Thyroid gland (tissue), 4 donors: Measurements from ENCODE around the gene CGN. TPM values are rescaled to one million over a fixed set of nuclear protein-coding genes. Genes with fewer than 3 reads are reported as not detected.
A peak's percentile ranks its signal among the peaks of the same experiment; 100 is the strongest.
"Not testable (repeated sequence)": the region's sequence is repeated elsewhere in the genome, so short reads cannot be mapped to it uniquely, and the experiment has no call there.

ENCODE experiments used
- DNase-seq, 2 donors: peaks; one replicate each; pipeline ENCODE4 v3.0.0-alpha.2; 2019
- H3K27ac ChIP-seq, 3 donors: fragments of 200-600 bp; sonication (generic); 1 replicate in 2 of 3; 2 replicates in 1 of 3; pipeline ENCODE4 v1.5.1; 2016 to 2019; ENCODE audit warnings: mild to moderate bottlenecking in 1 of 3, moderate library complexity in 1 of 3
- H3K27me3 ChIP-seq: fragments of 200-600 bp; sonication (generic); one replicate; pipeline ENCODE4 v1.5.1; 2019
- H3K36me3 ChIP-seq, 2 donors: fragments of 200-600 bp; sonication (generic); one replicate each; pipeline ENCODE4 v1.5.1; 2016 to 2019
- H3K4me1 ChIP-seq, 2 donors: fragments of 200-600 bp; sonication (generic); one replicate each; pipeline ENCODE4 v1.5.1; 2017 to 2019
- H3K4me3 ChIP-seq, 3 donors: fragments of 200-600 bp; sonication (generic); replicated peaks in 1 of 3; 1 replicate in 2 of 3; 2 replicates in 1 of 3; pipeline ENCODE4 v1.5.1; 2016; ENCODE audit warnings: mild to moderate bottlenecking in 1 of 3
- H3K9me3 ChIP-seq: fragments of 200-600 bp; sonication (generic); one replicate; pipeline ENCODE4 v1.5.1; 2017
- CTCF ChIP-seq, 6 experiments: fragments of 200-600 bp in 3 of 6; fragments of 450-650 bp in 3 of 6; sonication (generic) in 3 of 6; IDR thresholded peaks; one replicate each; pipeline ENCODE4 v1.5.1; 2016 to 2019; ENCODE audit warnings: antibody characterized with exemption in 6 of 6, mild to moderate bottlenecking in 2 of 6, inconsistent platforms in 1 of 6, moderate library complexity in 1 of 6
- POLR2A ChIP-seq, 2 donors: fragments of 450-650 bp; IDR thresholded peaks; one replicate each; pipeline ENCODE4 v1.6.1; 2017; ENCODE audit warnings: antibody characterized with exemption in 2 of 2, mild to moderate bottlenecking in 2 of 2, moderate library complexity in 1 of 2
- WGBS, 2 donors: methylation state at CpG; one replicate each; pipeline ENCODE4 v1.1.5; 2017; 5-methylcytosine and 5-hydroxymethylcytosine counted together
- intact Hi-C: fragments of 100-400 bp; cut with DNase I; formaldehyde crosslinking; loops from one replicate; pipeline ENCODE4 v1.15.1; 2023
- total RNA-seq, 4 donors: library from RNA; depleted of rRNA; stranded (reverse); fragments of >200 nt; gene quantifications; one replicate each; pipeline ENCODE4 v1.2.3, GENCODE V29; 2016

Gene CGN
- total RNA-seq, 4 donors from 2014 or later = 7.7 to 14.9 (median 8.7) TPM

GRCh38 chr1:151518936-151519335 is 7.7 kb downstream of the CGN start:
- no peak for DNase-seq
- TF ChIP-seq POLR2A (IDR thresholded peaks at IDR 0.05) (no peak), CTCF (IDR thresholded peaks at IDR 0.05) (no peak)
- no peaks in the 10 kb centered on the region for H3K27me3 ChIP-seq
- no peak overlapping the region for H3K4me3 ChIP-seq
- H3K9me3 ChIP-seq = no peaks in the 10 kb centered on the region
- H3K36me3 ChIP-seq = no peaks in the 10 kb centered on the region
- H3K27ac ChIP-seq = peak overlapping the region in 2 of 3 donors; percentile 73 to 78
- 94 to 98% methylated on average over 6 to 14 of the region's 15 CpGs for WGBS, 2 donors
- intact Hi-C loops = no loop called here
- peaks cover 25 to 29% of the 10 kb centered on the region in 2 donors for H3K4me1 ChIP-seq

GRCh38 chr1:151519667-151520066 is 8.5 kb downstream of the CGN start:
- Histone ChIP-seq H3K4me1 (peaks cover 21 to 22% of the 10 kb centered on the region in 2 donors), H3K27me3 (no peaks in the 10 kb centered on the region), H3K27ac (peak overlapping the region; percentile 73 to 83 (median 78)), H3K9me3 (no peaks in the 10 kb centered on the region), H3K36me3 (no peaks in the 10 kb centered on the region), H3K4me3 (no peak overlapping the region)
- intact Hi-C loops = no loop called here
- 48 to 78% methylated on average over 2 of the region's 2 CpGs for WGBS, 2 donors
- no peak for TF ChIP-seq CTCF (IDR thresholded peaks at IDR 0.05)
- TF ChIP-seq POLR2A (IDR thresholded peaks at IDR 0.05) = no peak
- peak; percentile 33 to 61 for DNase-seq

- intact Hi-C loops = no loop called here
- no peaks in the 10 kb centered on the region for H3K36me3 ChIP-seq
- no peak for TF ChIP-seq POLR2A (IDR thresholded peaks at IDR 0.05)
- no peak for TF ChIP-seq CTCF (IDR thresholded peaks at IDR 0.05)
- H3K4me1 ChIP-seq = peaks cover 20 to 22% of the 10 kb centered on the region in 2 donors
- DNase-seq = no peak
- no peaks in the 10 kb centered on the region for H3K27me3 ChIP-seq
- H3K9me3 ChIP-seq = no peaks in the 10 kb centered on the region
- H3K4me3 ChIP-seq = no peak overlapping the region
- H3K27ac ChIP-seq = peak overlapping the region; percentile 73 to 83 (median 78)
- WGBS, 2 donors = 86 to 96% methylated on average over 4 of the region's 4 CpGs
Measured at GRCh38 chr1:151520359-151520758, 9.2 kb downstream of the CGN start.

GRCh38 chr1:151522427-151522826 is 11.2 kb downstream of the CGN start:
- H3K27ac ChIP-seq, H3K9me3 ChIP-seq, H3K27me3 ChIP-seq, H3K36me3 ChIP-seq, DNase-seq, intact Hi-C loops, H3K4me3 ChIP-seq: not testable (repeated sequence)
- H3K4me1 ChIP-seq = peaks cover 12 to 14% of the 10 kb centered on the region in 2 donors
- 88 to 89% methylated on average over 7 of the region's 7 CpGs for WGBS, 2 donors

- TF ChIP-seq CTCF (IDR thresholded peaks at IDR 0.05) (no peak), POLR2A (IDR thresholded peaks at IDR 0.05) (no peak)
- H3K36me3 ChIP-seq = no peaks in the 10 kb centered on the region
- H3K4me3 ChIP-seq = no peak overlapping the region
- intact Hi-C loops = no loop called here
- WGBS, 2 donors = 80% methylated on average over 5 of the region's 5 CpGs
- H3K4me1 ChIP-seq = peaks cover 12 to 14% of the 10 kb centered on the region in 2 donors
- no peaks in the 10 kb centered on the region for H3K27me3 ChIP-seq
- no peaks in the 10 kb centered on the region for H3K9me3 ChIP-seq
- no peak overlapping the region for H3K27ac ChIP-seq
- DNase-seq = no peak
Measured at GRCh38 chr1:151523326-151523725, 12.1 kb downstream of the CGN start.

- intact Hi-C loops = no loop called here
- no peak for TF ChIP-seq CTCF (IDR thresholded peaks at IDR 0.05)
- no peak overlapping the region for H3K27ac ChIP-seq
- H3K9me3 ChIP-seq = no peaks in the 10 kb centered on the region
- H3K4me3 ChIP-seq = no peak overlapping the region
- DNase-seq = no peak
- no peaks in the 10 kb centered on the region for H3K27me3 ChIP-seq
- H3K36me3 ChIP-seq = peaks cover 0 to 2% of the 10 kb centered on the region in 2 donors
- 86 to 88% methylated on average over 7 of the region's 7 CpGs for WGBS, 2 donors
- H3K4me1 ChIP-seq = peaks cover 7 to 8% of the 10 kb centered on the region in 2 donors
Measured at GRCh38 chr1:151524736-151525135, 13.5 kb downstream of the CGN start.
